ENCODE data around the gene MPP3. TPM values are rescaled to one million over a fixed set of nuclear protein-coding genes. Genes with fewer than 3 reads are reported as not detected.

Gene MPP3
- total and polyA plus RNA-seq, 2 of the 4 experiments (the other 2 are of a cell fraction), result 5.7 to 11.9 TPM

DNA sequence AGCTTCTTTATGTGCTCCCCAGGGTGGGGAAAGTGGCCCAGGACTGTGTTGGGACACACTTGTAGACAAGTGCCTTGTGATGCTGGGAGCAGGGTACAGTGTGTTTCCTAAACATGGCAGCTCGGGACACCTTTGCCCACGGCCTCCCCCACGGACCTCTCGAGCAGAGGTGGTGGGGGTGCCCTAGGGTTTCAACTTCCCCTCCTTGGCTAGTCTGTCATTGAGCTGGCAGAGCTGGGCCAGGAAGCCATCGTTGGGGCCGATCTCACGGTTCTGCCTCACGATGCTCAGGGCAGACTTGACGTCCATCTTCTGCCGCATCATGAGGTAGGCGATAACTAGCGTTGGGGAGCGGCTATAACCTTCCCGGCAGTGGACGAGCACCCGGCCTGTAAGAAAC is 63.5 kb downstream of the MPP3 start:
- ATAC-seq (ENCODE audit: low read depth) (no peak), DNase-seq (no peak)
- Histone ChIP-seq H3K9me3 (ENCODE audit: control insufficient read depth, insufficient read depth, low read length) (no peaks in the 10 kb centered on the region), H3K79me1 (ENCODE audit: low read depth in 1 of 2, low read length in 2 of 2) (peaks cover 6 to 24% of the 10 kb centered on the region in 2 experiments; a peak in 2 of 4 replicates), H3K23ac (ENCODE audit: low read depth, low read length) (no peak overlapping the region), H3K27me3 (ENCODE audit: control insufficient read depth, insufficient read depth, low read length) (no peaks in the 10 kb centered on the region), H3K56ac (ENCODE audit: extremely low read depth, insufficient read depth, low read length) (no peak overlapping the region), H3K4ac (ENCODE audit: low read depth, low read length) (no peak overlapping the region), H3K4me1 (ENCODE audit: control insufficient read depth, insufficient read depth, low read length) (peaks cover 2% of the 10 kb centered on the region; the same call in 1 of the 2 replicates), H3K4me2 (ENCODE audit: low read depth, low read length) (no peak overlapping the region), H4K5ac (ENCODE audit: low read depth, low read length) (no peak overlapping the region), H4K91ac (ENCODE audit: insufficient read depth, low read depth, low read length) (no peak overlapping the region), H3K9me1 (ENCODE audit: insufficient read depth, low read length) (peaks cover 4% of the 10 kb centered on the region; the same call in 1 of the 2 replicates), H3K14ac (replicated peaks; ENCODE audit: low read depth, low read length) (no peak overlapping the region), H2AK9ac (replicated peaks; ENCODE audit: low read depth, low read length, poor library complexity) (peak overlapping the region; percentile 18), H2BK5ac (ENCODE audit: low read depth, low read length, poor library complexity, severe bottlenecking) (no peak overlapping the region), H4K20me1 (ENCODE audit: insufficient read depth, low read length) (peaks cover 5% of the 10 kb centered on the region), H2AFZ (replicated peaks; ENCODE audit: low read length, poor library complexity) (no peak overlapping the region), H2BK120ac (ENCODE audit: low read depth, low read length) (no peak overlapping the region), H3K4me3 (ENCODE audit: insufficient read depth, low read depth, low read length) (no peak overlapping the region), H2BK15ac (ENCODE audit: low read depth, low read length) (no peak overlapping the region), H4K8ac (ENCODE audit: low read depth in 2 of 2, low read length in 2 of 2) (no peak overlapping the region), H3K18ac (ENCODE audit: low read depth, low read length) (no peak overlapping the region), H2AK5ac (ENCODE audit: low read depth, low read length) (no peak overlapping the region), H3K27ac (ENCODE audit: insufficient read depth, low read length) (no peak overlapping the region), H3K36me3 (ENCODE audit: control insufficient read depth, insufficient read depth, low read length) (peaks cover 45% of the 10 kb centered on the region), H2BK20ac (ENCODE audit: low read depth, low read length) (no peak overlapping the region), H3K9ac (ENCODE audit: low read depth, low read length) (no peak overlapping the region)
- CTCF ChIA-PET, result no interaction called here
- POLR2A ChIA-PET (ENCODE audit: unreplicated experiment), result no interaction called here
- 97% methylated on average over 16 of the region's 16 CpGs; no CpG with 5 or more reads in 1 of the 2 experiments for WGBS, 2 experiments (ENCODE audit: extremely low coverage in 2 of 2, insufficient read length in 1 of 2)
- no peak for TF ChIP-seq RFX5 (IDR thresholded peaks at IDR 0.05; ENCODE audit: low read depth, low read length)
- TF ChIP-seq MAFK (IDR thresholded peaks at IDR 0.05; ENCODE audit: low read depth, low read length), result no peak
- BruUV-seq (replicated peaks), result no TSS peak
- dilution Hi-C loops (cut with HindIII; ENCODE audit: low sequenced_read_pairs, unreplicated experiment) (no loop called here), in situ Hi-C loops (cut with MboI; ENCODE audit: low sequenced_read_pairs) (no loop called here), intact Hi-C loops (cut with micrococcal nuclease) (no loop called here)
